MCF 10A (cell line): ENCODE measurements around the gene PEAK1. TPM values are rescaled to one million over a fixed set of nuclear protein-coding genes. Genes with fewer than 3 reads are reported as not detected.

Experiments
- BruUV-seq: library from RNA; stranded (reverse); fragments of 400-500 nt; replicated peaks from 2 replicates; lab custom pipeline; 2021; lab: Mats Ljungman, UMichigan
- CTCF ChIA-PET: fragments of 300-600 bp; sonication (Branson Sonifier 250); formaldehyde crosslinking; extraction: SDS; loops from one replicate; lab custom pipeline; 2021; ENCODE audit warnings: antibody characterized with exemption, inconsistent platforms; lab: Yijun Ruan, JAX
- POLR2A ChIA-PET: fragments of 300-600, 350-650 bp; sonication (Branson Sonifier 250); formaldehyde crosslinking; extraction: SDS; loops from one replicate; lab custom pipeline; 2020; ENCODE audit warnings: antibody characterized with exemption, inconsistent platforms; lab: Yijun Ruan, JAX
- DNase-seq: peaks from one replicate; pipeline ENCODE4 v3.0.0-alpha.2; 2018; ENCODE audit not compliant: unreplicated experiment
- H3K27ac Mint-ChIP-seq: one replicate; pipeline ENCODE4 v1.8.0; 2022; ENCODE audit warnings: mild to moderate bottlenecking, low read depth, mixed read lengths; ENCODE audit not compliant: unreplicated experiment
- H3K27me3 Mint-ChIP-seq: one replicate; pipeline ENCODE4 v1.8.0; 2022; ENCODE audit warnings: mixed read lengths; ENCODE audit not compliant: insufficient read depth, unreplicated experiment
- H3K36me3 Mint-ChIP-seq: one replicate; pipeline ENCODE4 v1.8.0; 2022; ENCODE audit warnings: mild to moderate bottlenecking, moderate library complexity, mixed read lengths; ENCODE audit not compliant: insufficient read depth, unreplicated experiment
- H3K4me1 Mint-ChIP-seq: one replicate; pipeline ENCODE4 v1.8.0; 2022; ENCODE audit warnings: mixed read lengths; ENCODE audit not compliant: insufficient read depth, unreplicated experiment
- H3K4me3 Mint-ChIP-seq: one replicate; pipeline ENCODE4 v1.8.0; 2022; ENCODE audit warnings: mild to moderate bottlenecking, moderate library complexity, mixed read lengths; ENCODE audit not compliant: unreplicated experiment
- H3K9me3 Mint-ChIP-seq: one replicate; pipeline ENCODE4 v1.8.0; 2022; ENCODE audit warnings: mixed read lengths; ENCODE audit not compliant: unreplicated experiment
- CTCF ChIP-seq: fragments of 200-600 bp; IDR thresholded peaks from one replicate; pipeline ENCODE4 v1.8.0; 2022; ENCODE audit warnings: antibody characterized with exemption, mild to moderate bottlenecking; ENCODE audit not compliant: unreplicated experiment
- intact Hi-C: fragments of 100-400 bp; cut with micrococcal nuclease; formaldehyde crosslinking; loops from 2 replicates; pipeline ENCODE4 v1.14.1; 2022
- total RNA-seq: library from RNA; stranded (reverse); gene quantifications from 2 replicates; pipeline ENCODE4 v1.2.3, GENCODE V29; 2022

The PEAK1 gene
- total RNA-seq, 1 experiment from 2014 or later, result 20.0 TPM

DNA sequence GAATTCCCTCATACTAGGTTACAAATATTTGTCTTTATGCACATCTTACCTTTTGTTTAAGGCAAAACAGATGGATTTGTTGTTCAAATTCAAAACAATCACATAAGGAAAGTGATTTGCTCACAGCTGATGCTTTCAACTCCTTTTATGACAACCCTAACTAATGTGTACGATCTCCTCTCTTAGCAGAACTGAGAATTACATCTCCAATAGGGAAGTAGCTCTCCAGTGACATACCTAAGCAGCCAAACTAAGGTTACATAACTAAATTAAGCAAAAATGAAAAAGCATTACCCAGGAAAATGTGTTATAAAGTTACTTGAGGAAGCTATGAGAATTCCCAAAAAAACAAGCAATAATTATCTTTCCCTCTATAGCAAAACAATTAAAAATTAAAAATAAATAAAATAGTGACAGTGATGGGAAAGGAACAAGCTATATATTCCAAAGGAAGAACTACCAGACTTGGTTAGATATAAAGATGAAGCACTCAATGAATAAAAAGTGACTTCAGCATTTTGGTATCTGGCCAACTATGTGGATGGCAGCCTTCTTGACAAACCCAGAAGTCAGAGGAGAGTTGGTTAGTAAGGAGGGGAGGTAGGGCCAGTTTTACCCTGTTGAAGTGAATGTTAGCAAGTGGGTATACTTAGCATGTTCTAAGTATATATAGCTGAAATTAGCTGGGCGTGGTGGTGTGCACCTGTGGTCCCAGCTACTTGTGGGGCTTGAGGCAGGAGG is 32.4 kb downstream of the PEAK1 start:
- Mint-ChIP-seq H3K4me1 (peaks cover 5% of the 10 kb centered on the region), H3K9me3 (no peaks in the 10 kb centered on the region), H3K27ac (no peak overlapping the region), H3K4me3 (no peak overlapping the region), H3K27me3 (no peaks in the 10 kb centered on the region), H3K36me3 (no peaks in the 10 kb centered on the region)
- DNase-seq, result no peak
- no peak for TF ChIP-seq CTCF
- intact Hi-C loops, result no loop called here
- ChIA-PET POLR2A (interaction anchor here (0.8 to 1.3 kb wide), 2 partner anchors 12 to 34 kb away, joined by 3 to 4 read pairs; partner anchors contain the start of gene HMG20A), CTCF (interaction anchor here (0.5 to 0.6 kb wide), 3 partner anchors 108 to 1762 kb away, joined by 3 read pairs; partner anchors contain the start of gene SNUPN)
- BruUV-seq, result no TSS peak

DNA sequence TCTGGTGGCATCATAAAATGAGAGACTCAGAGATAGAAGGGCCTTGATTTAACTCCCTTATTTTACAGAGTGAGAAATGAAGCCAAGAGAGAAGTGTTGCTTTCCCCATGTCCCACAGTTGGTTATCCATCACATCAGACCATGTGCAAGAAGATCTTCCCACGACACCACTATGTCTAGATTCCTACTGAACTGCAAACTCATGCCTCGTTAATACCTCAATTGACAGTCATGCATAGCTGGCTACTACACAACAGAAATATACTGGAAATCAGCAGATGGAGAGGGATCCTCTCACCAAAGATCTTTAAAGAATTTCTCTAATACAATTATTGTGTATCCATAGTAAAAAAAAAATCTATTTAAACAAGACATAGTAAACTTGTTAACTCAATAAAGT is 33.3 kb downstream of the PEAK1 start:
- Mint-ChIP-seq H3K36me3 (no peaks in the 10 kb centered on the region), H3K27ac (no peak overlapping the region), H3K9me3 (no peaks in the 10 kb centered on the region), H3K4me3 (no peak overlapping the region), H3K27me3 (no peaks in the 10 kb centered on the region), H3K4me1 (peaks cover 5% of the 10 kb centered on the region)
- TF ChIP-seq CTCF, result no peak
- no TSS peak for BruUV-seq
- DNase-seq, result no peak
- ChIA-PET POLR2A (no interaction called here), CTCF (interaction anchor here (0.5 to 1.0 kb wide), 3 partner anchors 22 to 435 kb away, joined by 3 to 4 read pairs (median 3); no protein-coding TSS in a partner anchor)
- intact Hi-C loops, result no loop called here

DNA sequence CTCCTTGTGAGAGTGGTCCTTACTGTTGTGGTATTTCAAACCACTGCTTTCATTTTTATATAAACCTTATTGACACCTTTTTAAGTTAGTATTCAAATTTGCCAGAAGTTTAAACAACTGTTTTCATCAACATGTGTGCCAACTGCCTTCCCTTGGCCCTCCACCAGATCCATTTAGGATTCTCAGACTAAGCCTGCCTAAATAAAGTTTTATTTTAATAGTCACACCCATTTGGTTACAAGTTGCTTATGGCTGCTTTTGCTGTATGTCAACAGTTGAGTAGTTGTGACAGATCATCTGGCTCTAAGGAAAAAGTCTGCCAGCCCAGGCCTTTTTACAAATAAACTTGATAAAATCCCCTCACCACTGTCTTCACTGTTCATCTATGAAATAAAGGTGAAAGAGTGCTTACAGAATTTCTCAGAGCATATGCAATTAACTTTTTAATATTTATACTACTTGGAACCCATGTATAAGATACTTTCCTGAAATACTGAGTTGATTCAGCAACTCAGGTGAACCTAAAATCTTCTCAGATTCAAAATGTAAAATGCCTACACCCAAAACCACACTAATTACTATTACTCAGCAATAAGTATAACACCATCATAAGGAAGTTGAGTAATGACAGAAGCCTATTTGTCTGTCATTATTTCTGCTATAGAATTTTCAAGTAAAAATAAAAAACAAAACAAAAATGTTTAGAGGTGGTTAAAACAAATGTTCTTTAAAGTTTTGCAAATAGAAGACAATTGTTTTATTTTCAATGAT is 35.1 kb downstream of the PEAK1 start:
- CTCF ChIA-PET, result interaction anchor here (0.6 kb wide), 1 partner anchor 158 kb away, joined by 3 read pairs; no protein-coding TSS in a partner anchor
- peaks cover 5% of the 10 kb centered on the region for H3K4me1 Mint-ChIP-seq

More for the DNA sequence above, 35.1 kb downstream of the PEAK1 start:
- Mint-ChIP-seq H3K27me3 (no peaks in the 10 kb centered on the region), H3K27ac (no peak overlapping the region), H3K36me3 (no peaks in the 10 kb centered on the region), H3K4me3 (no peak overlapping the region), H3K9me3 (no peaks in the 10 kb centered on the region)
- no TSS peak for BruUV-seq
- POLR2A ChIA-PET, result no interaction called here
- no peak for DNase-seq
- intact Hi-C loops, result no loop called here
- no peak for TF ChIP-seq CTCF
